Measurements from ENCODE around the gene CCNJL.

Gene CCNJL

GRCh38 chr5:160289721-160290120 lies 22.6 kb downstream of the CCNJL start:
- DNase-seq (ENCODE audit: low read depth): no peak

GRCh38 chr5:160289356-160289651 lies 23.1 kb downstream of the CCNJL start:
- no peak for DNase-seq (ENCODE audit: low read depth)

- no peak for DNase-seq (ENCODE audit: low read depth)
Measured at GRCh38 chr5:160287378-160288051, 24.8 kb downstream of the CCNJL start.

GRCh38 chr5:160286947-160287346 lies 25.4 kb downstream of the CCNJL start:
- DNase-seq (ENCODE audit: low read depth): no peak

GRCh38 chr5:160285316-160285715 lies 27.0 kb downstream of the CCNJL start:
- DNase-seq (ENCODE audit: low read depth): no peak

- no peak for DNase-seq (ENCODE audit: low read depth)
Measured at GRCh38 chr5:160284291-160284873, 28.0 kb downstream of the CCNJL start.

- no peak for DNase-seq (ENCODE audit: low read depth)
Measured at GRCh38 chr5:160281275-160281674, 31.1 kb downstream of the CCNJL start.

- DNase-seq (ENCODE audit: low read depth): no peak
Measured at GRCh38 chr5:160280384-160281095, 31.8 kb downstream of the CCNJL start.

DNA sequence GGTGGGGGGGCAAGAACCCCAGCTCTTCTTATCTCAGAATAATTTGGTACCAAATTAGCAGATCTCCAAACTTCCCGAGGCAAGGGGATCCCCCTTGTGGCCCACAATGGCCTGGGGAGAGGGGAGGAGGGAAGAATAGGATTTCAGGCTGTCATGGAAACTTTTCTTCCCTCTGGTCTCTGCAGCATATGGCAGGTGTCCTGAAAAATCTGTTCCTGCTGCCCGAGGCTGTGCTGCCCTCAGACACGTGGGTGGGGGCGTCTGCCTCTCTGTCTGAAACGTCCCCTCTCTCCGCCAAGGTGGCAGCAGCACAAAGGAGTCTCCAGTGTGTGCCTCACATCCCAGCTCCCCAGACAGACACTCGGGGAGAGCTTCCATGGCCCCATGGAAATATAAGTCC lies 34.0 kb downstream of the CCNJL start:
- no peak for DNase-seq (ENCODE audit: low read depth)

DNA sequence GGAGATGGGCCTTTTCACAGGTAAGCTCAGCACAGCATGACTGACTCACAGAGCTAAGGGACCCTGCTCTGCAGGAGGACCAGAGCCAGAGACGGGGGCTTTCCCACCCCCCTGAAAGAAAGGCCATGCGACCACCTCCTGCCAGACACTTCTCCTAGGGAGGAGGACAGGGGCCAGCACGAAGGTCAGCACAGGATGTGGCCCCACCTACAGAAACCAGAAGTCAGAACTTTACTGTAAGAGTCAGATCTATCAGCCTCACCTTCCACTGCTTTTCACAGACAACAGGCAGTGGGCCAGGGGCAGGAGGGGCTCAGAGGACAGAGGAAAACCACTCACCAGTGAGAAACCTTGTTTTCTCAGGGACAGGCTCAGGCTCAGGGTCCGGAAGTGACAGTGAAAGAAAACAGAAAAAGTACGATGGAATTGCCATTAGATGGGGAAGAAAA lies 37.9 kb downstream of the CCNJL start:
- no peak for DNase-seq (ENCODE audit: low read depth)

- no peak for DNase-seq (ENCODE audit: low read depth)
Measured at GRCh38 chr5:160272889-160273288, 39.5 kb downstream of the CCNJL start.

DNA sequence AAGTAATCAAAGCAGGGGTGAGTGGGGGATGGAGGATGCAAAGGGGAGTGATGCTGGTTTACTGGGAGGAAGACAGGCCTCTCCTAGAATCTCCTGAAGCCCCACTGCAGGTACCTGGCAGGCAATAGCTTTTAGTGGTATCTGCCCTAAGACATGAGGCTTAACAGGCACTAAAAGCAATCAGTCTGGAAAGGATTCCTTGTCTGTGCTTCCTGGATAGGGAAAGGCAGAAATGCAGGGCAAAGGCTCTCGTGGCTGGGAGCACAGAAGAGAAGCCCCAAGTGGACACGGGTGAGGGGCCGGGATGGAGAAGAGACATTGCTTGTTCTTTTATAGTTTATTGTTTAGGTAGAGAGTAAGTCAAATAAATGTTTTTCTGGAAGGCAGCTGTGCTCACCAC lies 40.1 kb downstream of the CCNJL start:
- DNase-seq (ENCODE audit: low read depth): no peak

GRCh38 chr5:160271836-160272235 lies 40.5 kb downstream of the CCNJL start:
- no peak for DNase-seq (ENCODE audit: low read depth)

GRCh38 chr5:160271396-160271795 lies 41.0 kb downstream of the CCNJL start:
- DNase-seq (ENCODE audit: low read depth): no peak

DNA sequence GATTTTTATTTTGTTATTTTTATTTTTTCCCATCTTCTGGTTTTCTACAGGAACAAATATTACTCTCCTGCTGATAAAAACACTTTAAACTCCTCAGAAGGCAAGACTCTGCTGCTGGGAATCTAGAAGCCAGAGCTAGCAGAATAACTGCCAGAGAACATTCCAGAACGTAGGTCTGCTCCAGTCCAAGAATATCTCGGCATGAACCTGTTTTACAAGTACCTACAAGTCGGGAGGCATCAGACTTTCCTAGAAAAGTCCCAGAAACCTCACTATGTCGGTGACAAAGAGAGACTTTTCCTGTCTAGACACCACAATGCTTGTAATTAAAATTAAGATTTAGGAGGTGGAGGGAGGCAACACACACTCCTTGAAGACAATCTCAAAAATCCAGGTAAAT lies 41.7 kb downstream of the CCNJL start:
- DNase-seq (ENCODE audit: low read depth): no peak

GRCh38 chr5:160269017-160269416 lies 43.3 kb downstream of the CCNJL start:
- no peak for DNase-seq (ENCODE audit: low read depth)

GRCh38 chr5:160268121-160268520 lies 44.2 kb downstream of the CCNJL start:
- no peak for DNase-seq (ENCODE audit: low read depth)

GRCh38 chr5:160266752-160267345 lies 45.5 kb downstream of the CCNJL start:
- no peak for DNase-seq (ENCODE audit: low read depth)

DNA sequence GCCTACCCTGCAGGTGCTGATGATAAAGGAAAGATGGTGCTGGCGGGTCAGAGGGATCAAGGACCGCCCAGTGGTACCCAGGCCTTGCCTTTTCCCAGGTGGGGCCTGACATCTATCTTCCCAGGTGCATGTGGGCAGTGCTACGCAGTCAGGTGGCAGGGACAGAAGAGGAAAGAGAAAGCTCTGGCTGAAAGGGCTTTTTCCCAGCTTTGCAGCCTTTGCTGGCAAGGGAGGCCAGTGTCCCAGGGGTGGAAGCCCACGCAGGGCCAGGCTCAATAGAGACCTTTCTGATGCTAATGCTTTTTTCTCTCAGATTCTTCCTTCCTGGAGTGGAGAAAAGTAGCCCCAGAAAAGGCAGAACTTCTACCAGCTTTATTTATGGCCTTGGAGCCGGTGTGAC lies 46.3 kb downstream of the CCNJL start:
- DNase-seq (ENCODE audit: low read depth): no peak

GRCh38 chr5:160263326-160263855 lies 49.0 kb downstream of the CCNJL start:
- no peak for DNase-seq (ENCODE audit: low read depth)

- no peak for DNase-seq (ENCODE audit: low read depth)
Measured at GRCh38 chr5:160262151-160263074, 50.0 kb downstream of the CCNJL start.

All from HS-27A (cell line).